ENCODE measurements around the gene STK10.

Gene STK10

GRCh38 chr5:172008111-172008455, 179.9 kb downstream of the STK10 start:
- DNase-seq (ENCODE audit: low spot score), result no peak

GRCh38 chr5:172007175-172008110, 180.6 kb downstream of the STK10 start:
- DNase-seq (ENCODE audit: low spot score), result no peak

- peak; percentile 92 for DNase-seq (ENCODE audit: low spot score)
Observed at GRCh38 chr5:172006321-172007174, 181.5 kb downstream of the STK10 start, which contains the start of gene FBXW11. FBXW11 (minus strand) TSS chr5:172006638; CDS start chr5:172006502, 136 bp downstream.

GRCh38 chr5:172005708-172006320, 182.2 kb downstream of the STK10 start:
- peak; percentile 50 for DNase-seq (ENCODE audit: low spot score)

GRCh38 chr5:172004824-172005237, 183.2 kb downstream of the STK10 start:
- DNase-seq (ENCODE audit: low spot score), result no peak

GRCh38 chr5:172003746-172004145, 184.3 kb downstream of the STK10 start:
- DNase-seq (ENCODE audit: low spot score), result no peak

GRCh38 chr5:172002840-172003512, 185.0 kb downstream of the STK10 start:
- DNase-seq (ENCODE audit: low spot score), result no peak

- peak; percentile 30 for DNase-seq (ENCODE audit: low spot score)
Observed at GRCh38 chr5:172002310-172002709, 185.7 kb downstream of the STK10 start.

GRCh38 chr5:171999877-172000276, 188.1 kb downstream of the STK10 start:
- DNase-seq (ENCODE audit: low spot score), result no peak

- no peak for DNase-seq (ENCODE audit: low spot score)
Observed at GRCh38 chr5:171999100-171999499, 188.9 kb downstream of the STK10 start.

GRCh38 chr5:171997011-171997410, 191.0 kb downstream of the STK10 start:
- DNase-seq (ENCODE audit: low spot score), result no peak

GRCh38 chr5:171992813-171993212, 195.2 kb downstream of the STK10 start:
- no peak for DNase-seq (ENCODE audit: low spot score)

GRCh38 chr5:171992305-171992704, 195.7 kb downstream of the STK10 start:
- no peak for DNase-seq (ENCODE audit: low spot score)
